Gastrocnemius medialis (tissue), 4 donors: ENCODE results near the gene ADRA2C.

Source experiments
- POLR2A ChIP-seq, 2 donors: fragments of 450-650 bp; IDR thresholded peaks; one replicate each; pipeline ENCODE4 v1.6.1; 2017; ENCODE audit warnings: antibody characterized with exemption in 2 of 2, mild to moderate bottlenecking in 2 of 2, moderate library complexity in 2 of 2
- TF ChIP-seq, protein P1 (sequence below), 5 experiments: fragments of 450-650 bp in 3 of 5; fragments of 200-600 bp in 2 of 5; sonication (generic) in 2 of 5; IDR thresholded peaks in 4 of 5; conservative IDR thresholded peaks in 1 of 5; 1 replicate in 4 of 5; 2 replicates in 1 of 5; pipeline ENCODE4 v1.5.1; 2016 to 2019; ENCODE audit warnings: antibody characterized with exemption in 5 of 5, mild to moderate bottlenecking in 3 of 5, moderate library complexity in 3 of 5

GRCh38 chr4:3736806-3737205, 29.4 kb upstream of the ADRA2C start:
- TF ChIP-seq, protein P1, sequence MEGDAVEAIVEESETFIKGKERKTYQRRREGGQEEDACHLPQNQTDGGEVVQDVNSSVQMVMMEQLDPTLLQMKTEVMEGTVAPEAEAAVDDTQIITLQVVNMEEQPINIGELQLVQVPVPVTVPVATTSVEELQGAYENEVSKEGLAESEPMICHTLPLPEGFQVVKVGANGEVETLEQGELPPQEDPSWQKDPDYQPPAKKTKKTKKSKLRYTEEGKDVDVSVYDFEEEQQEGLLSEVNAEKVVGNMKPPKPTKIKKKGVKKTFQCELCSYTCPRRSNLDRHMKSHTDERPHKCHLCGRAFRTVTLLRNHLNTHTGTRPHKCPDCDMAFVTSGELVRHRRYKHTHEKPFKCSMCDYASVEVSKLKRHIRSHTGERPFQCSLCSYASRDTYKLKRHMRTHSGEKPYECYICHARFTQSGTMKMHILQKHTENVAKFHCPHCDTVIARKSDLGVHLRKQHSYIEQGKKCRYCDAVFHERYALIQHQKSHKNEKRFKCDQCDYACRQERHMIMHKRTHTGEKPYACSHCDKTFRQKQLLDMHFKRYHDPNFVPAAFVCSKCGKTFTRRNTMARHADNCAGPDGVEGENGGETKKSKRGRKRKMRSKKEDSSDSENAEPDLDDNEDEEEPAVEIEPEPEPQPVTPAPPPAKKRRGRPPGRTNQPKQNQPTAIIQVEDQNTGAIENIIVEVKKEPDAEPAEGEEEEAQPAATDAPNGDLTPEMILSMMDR (IDR thresholded peaks at IDR 0.05 in 4 of 5, conservative IDR thresholded peaks at IDR 0.05 in 1 of 5): no peak
- no peak for TF ChIP-seq POLR2A (IDR thresholded peaks at IDR 0.05)
